Gastroesophageal sphincter (tissue), 4 donors: ENCODE measurements around the gene PROK1. TPM values are rescaled to one million over a fixed set of nuclear protein-coding genes. Genes with fewer than 3 reads are reported as not detected.

Experiments
- ATAC-seq: fragments of 150-250 bp; one replicate; pipeline ENCODE4 v1.9.1; 2016; ENCODE audit warnings: mild to moderate bottlenecking, moderate library complexity
- H3K27ac ChIP-seq, 4 donors: fragments of 200-600 bp; sonication (generic) in 3 of 4; 1 replicate in 3 of 4; 2 replicates in 1 of 4; pipeline ENCODE4 v1.5.1; 2016 to 2019
- H3K27me3 ChIP-seq: fragments of 200-600 bp; sonication (generic); one replicate; pipeline ENCODE4 v1.5.1; 2019
- H3K36me3 ChIP-seq, 2 donors: fragments of 200-600 bp; sonication (generic); one replicate each; pipeline ENCODE4 v1.5.1; 2019; ENCODE audit warnings: control low read depth in 1 of 2
- H3K4me1 ChIP-seq, 3 donors: fragments of 200-600 bp; sonication (generic); 1 replicate in 2 of 3; 2 replicates in 1 of 3; pipeline ENCODE4 v1.5.1; 2016 to 2019; ENCODE audit warnings: control low read depth in 2 of 3
- H3K4me3 ChIP-seq, 2 donors: fragments of 200-600 bp; sonication (generic); one replicate each; pipeline ENCODE4 v1.5.1; 2019; ENCODE audit warnings: mild to moderate bottlenecking in 1 of 2, moderate library complexity in 1 of 2
- H3K9me3 ChIP-seq, 3 donors: fragments of 200-600 bp; sonication (generic); one replicate each; pipeline ENCODE4 v1.5.1; 2017 to 2019; ENCODE audit warnings: control low read depth in 2 of 3
- CTCF ChIP-seq, 4 experiments: fragments of 200-600 bp in 2 of 4; fragments of 450-650 bp in 2 of 4; sonication (generic) in 1 of 4; IDR thresholded peaks; one replicate each; pipeline ENCODE4 v1.5.1; 2017 to 2019; ENCODE audit warnings: antibody characterized with exemption in 4 of 4, mild to moderate bottlenecking in 2 of 4, moderate library complexity in 2 of 4
- EP300 ChIP-seq: sonication (generic); formaldehyde crosslinking; IDR thresholded peaks from one replicate; pipeline ENCODE4 v1.6.1; 2017; ENCODE audit warnings: antibody characterized with exemption, mild to moderate bottlenecking
- POLR2A ChIP-seq, 2 donors: fragments of 450-650 bp; IDR thresholded peaks; one replicate each; pipeline ENCODE4 v1.6.1; 2017; ENCODE audit warnings: antibody characterized with exemption in 2 of 2, mild to moderate bottlenecking in 2 of 2, moderate library complexity in 1 of 2
- POLR2AphosphoS5 ChIP-seq: sonication (generic); formaldehyde crosslinking; IDR thresholded peaks from one replicate; pipeline ENCODE4 v1.6.1; 2017; ENCODE audit warnings: antibody characterized with exemption
- WGBS, 2 donors: methylation state at CpG; one replicate each; pipeline ENCODE4 v1.1.5; 2018; ENCODE audit warnings: low coverage in 1 of 2; 5-methylcytosine and 5-hydroxymethylcytosine counted together
- total RNA-seq, 4 donors: library from RNA; depleted of rRNA; stranded (reverse); fragments of >200 nt; gene quantifications; one replicate each; pipeline ENCODE4 v1.1.0, GENCODE V29; 2016

The PROK1 gene
- total RNA-seq, 4 donors from 2014 or later: 1.1 TPM; not detected in 3

- no peak for ATAC-seq
- Histone ChIP-seq H3K27ac (no peak overlapping the region), H3K36me3 (no peaks in the 10 kb centered on the region), H3K4me3 (no peak overlapping the region), H3K4me1 (peaks cover 0 to 4% (median 0%) of the 10 kb centered on the region in 3 donors), H3K27me3 (no peaks in the 10 kb centered on the region), H3K9me3 (no peaks in the 10 kb centered on the region)
- WGBS, 2 donors: 35 to 68% methylated on average over 2 to 3 of the region's 3 CpGs
- TF ChIP-seq POLR2A (IDR thresholded peaks at IDR 0.05) (no peak), EP300 (no peak), CTCF (IDR thresholded peaks at IDR 0.05) (no peak), POLR2AphosphoS5 (no peak)
Observed at GRCh38 chr1:110477445-110477957, 26.6 kb downstream of the PROK1 start.

- H3K4me3 ChIP-seq: no peak overlapping the region
- no peak for ATAC-seq
- WGBS, 2 donors: 76 to 89% methylated on average over 1 to 3 of the region's 3 CpGs
- peaks cover 0 to 4% (median 0%) of the 10 kb centered on the region in 3 donors for H3K4me1 ChIP-seq
- H3K27ac ChIP-seq: no peak overlapping the region
- H3K36me3 ChIP-seq: no peaks in the 10 kb centered on the region
- TF ChIP-seq POLR2AphosphoS5 (no peak), POLR2A (IDR thresholded peaks at IDR 0.05) (no peak), EP300 (no peak), CTCF (IDR thresholded peaks at IDR 0.05) (no peak)
- H3K9me3 ChIP-seq: no peaks in the 10 kb centered on the region
- no peaks in the 10 kb centered on the region for H3K27me3 ChIP-seq
Observed at GRCh38 chr1:110477967-110478640, 27.2 kb downstream of the PROK1 start.

GRCh38 chr1:110478886-110479285 lies 27.9 kb downstream of the PROK1 start:
- 77 to 96% methylated on average over 4 to 7 of the region's 8 CpGs for WGBS, 2 donors
- H3K36me3 ChIP-seq: no peaks in the 10 kb centered on the region
- no peak overlapping the region for H3K27ac ChIP-seq
- ATAC-seq: no peak
- no peaks in the 10 kb centered on the region for H3K27me3 ChIP-seq
- no peak overlapping the region for H3K4me3 ChIP-seq
- no peaks in the 10 kb centered on the region for H3K9me3 ChIP-seq
- TF ChIP-seq POLR2A (IDR thresholded peaks at IDR 0.05): no peak
- TF ChIP-seq CTCF (IDR thresholded peaks at IDR 0.05): no peak
- no peak for TF ChIP-seq EP300
- no peak for TF ChIP-seq POLR2AphosphoS5
- peaks cover 0 to 4% (median 0%) of the 10 kb centered on the region in 3 donors for H3K4me1 ChIP-seq

GRCh38 chr1:110480356-110481096 lies 29.6 kb downstream of the PROK1 start:
- no peak for TF ChIP-seq EP300
- TF ChIP-seq POLR2A (IDR thresholded peaks at IDR 0.05): no peak
- TF ChIP-seq CTCF (IDR thresholded peaks at IDR 0.05): no peak
- no peak for TF ChIP-seq POLR2AphosphoS5
- 60 to 81% methylated on average over 1 to 3 of the region's 4 CpGs for WGBS, 2 donors
- H3K9me3 ChIP-seq: no peaks in the 10 kb centered on the region
- no peak overlapping the region for H3K4me3 ChIP-seq
- no peaks in the 10 kb centered on the region for H3K27me3 ChIP-seq
- no peak overlapping the region for H3K27ac ChIP-seq
- ATAC-seq: no peak
- peaks cover 0 to 10% (median 0%) of the 10 kb centered on the region in 3 donors for H3K4me1 ChIP-seq
- H3K36me3 ChIP-seq: no peaks in the 10 kb centered on the region
